CMK (cell line): ENCODE data around the gene SH3RF3.

Source experiments
- DNase-seq: peaks from one replicate; pipeline ENCODE4 v3.0.0-alpha.2; 2010; ENCODE audit warnings: low read depth

SH3RF3 gene

GRCh38 chr2:109340381-109340780 is 211.4 kb downstream of the SH3RF3 start:
- no peak for DNase-seq

DNA sequence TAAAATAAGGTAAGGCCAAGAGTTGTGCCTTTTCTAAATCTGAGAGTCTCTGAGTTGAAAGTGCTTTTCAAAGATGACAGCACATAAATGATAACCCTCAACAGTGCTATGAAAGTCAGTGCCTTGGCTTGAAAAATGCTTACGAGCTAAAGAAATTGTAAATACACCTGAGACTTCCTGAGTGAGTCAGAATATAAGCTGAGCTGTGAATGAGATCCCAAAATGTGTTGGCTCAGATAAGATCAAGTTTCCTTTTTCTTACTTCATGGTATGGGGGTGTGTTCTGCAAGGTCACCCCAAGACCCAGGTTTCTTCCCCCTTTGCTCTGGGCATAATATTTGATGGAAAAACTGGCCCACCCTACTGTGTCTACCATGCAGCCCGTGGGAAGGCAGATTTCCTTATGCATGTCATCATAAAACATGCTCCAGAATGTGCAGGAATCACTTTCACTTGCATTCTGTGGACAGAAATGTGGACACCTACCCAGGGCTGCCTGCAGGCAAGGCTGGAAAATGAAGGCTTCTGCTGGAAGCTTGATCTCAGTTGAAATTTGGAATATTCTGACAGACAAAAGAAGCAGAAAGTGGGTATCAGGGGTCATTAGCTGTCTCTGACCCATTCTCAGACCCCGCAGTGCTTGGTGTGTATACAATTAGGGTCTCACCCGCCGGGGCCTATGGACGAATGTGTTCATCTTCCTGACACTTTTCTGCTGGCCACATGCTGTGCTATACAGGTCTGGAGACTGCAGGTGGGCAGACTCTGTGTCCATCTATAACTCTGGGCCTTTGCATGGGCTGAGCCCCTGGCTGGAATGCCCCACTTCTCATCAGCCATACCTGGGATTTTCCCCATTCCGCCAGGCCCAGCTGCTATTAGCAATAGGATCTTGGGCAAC is 212.6 kb downstream of the SH3RF3 start:
- DNase-seq: no peak

- DNase-seq: no peak
Observed at GRCh38 chr2:109342256-109342850, 213.3 kb downstream of the SH3RF3 start.

GRCh38 chr2:109342930-109343329 is 213.9 kb downstream of the SH3RF3 start:
- no peak for DNase-seq

- no peak for DNase-seq
Observed at GRCh38 chr2:109343460-109343859, 214.5 kb downstream of the SH3RF3 start.

- DNase-seq: no peak
Observed at GRCh38 chr2:109344270-109344805, 215.3 kb downstream of the SH3RF3 start.

DNA sequence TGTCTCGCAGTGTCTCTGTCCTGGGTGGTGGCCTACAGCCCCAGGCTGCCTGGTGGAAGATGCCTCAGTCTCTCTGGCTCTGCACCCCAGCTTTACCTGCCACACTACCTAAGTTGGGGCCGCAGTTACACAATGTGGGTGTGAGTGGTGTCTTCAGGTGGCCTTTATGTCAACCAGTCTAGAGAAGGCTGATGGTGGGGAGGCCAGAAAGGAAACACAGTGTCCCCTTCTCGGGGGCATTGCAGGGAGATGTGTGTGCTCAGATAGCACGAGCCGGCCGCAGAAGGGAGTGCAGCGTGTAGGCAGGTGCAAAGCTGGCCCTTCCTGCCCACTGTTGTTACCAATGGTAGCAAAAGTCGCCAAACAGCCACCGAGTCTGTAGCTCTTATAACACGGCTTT is 216.1 kb downstream of the SH3RF3 start:
- no peak for DNase-seq

DNA sequence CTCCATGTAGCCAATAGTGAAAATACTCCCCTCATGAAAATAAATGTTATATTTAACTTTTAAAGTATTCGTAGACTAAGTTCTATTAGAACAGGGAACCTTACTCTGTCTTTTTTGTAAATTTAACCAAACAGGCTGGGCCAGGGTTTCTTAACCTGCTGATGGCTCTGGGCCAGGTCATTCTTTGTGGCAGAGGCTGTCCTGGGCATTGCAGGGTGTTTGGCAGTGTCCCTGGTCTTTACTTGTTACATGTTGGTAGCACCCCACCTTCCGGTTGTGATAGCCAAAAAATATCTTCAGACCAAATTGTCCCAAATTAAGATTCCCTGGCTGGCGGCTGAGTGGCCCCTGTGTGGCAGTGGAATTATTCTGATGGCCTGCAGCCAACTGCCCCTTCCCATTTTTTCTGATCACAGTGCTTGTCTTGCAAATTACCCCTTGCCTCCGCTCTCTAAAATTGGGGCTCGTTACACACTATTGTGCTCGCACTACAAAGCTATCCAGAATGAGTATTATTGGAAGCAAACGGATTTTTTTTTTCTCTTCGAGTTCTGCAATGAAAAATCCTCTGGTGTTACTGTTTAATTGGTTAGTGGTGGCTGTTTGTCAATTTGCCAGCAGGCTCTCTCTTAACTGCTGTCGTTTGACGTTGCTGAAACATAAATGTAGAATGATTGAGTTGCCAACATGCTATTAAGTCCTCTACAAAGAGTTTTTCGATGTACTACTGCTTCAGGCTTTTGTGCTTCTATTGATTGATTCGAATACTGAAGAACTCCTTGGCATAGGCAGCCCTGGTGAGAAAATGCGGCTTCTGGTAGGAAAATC is 216.9 kb downstream of the SH3RF3 start:
- no peak for DNase-seq

GRCh38 chr2:109346601-109347228 is 217.7 kb downstream of the SH3RF3 start:
- no peak for DNase-seq

DNA sequence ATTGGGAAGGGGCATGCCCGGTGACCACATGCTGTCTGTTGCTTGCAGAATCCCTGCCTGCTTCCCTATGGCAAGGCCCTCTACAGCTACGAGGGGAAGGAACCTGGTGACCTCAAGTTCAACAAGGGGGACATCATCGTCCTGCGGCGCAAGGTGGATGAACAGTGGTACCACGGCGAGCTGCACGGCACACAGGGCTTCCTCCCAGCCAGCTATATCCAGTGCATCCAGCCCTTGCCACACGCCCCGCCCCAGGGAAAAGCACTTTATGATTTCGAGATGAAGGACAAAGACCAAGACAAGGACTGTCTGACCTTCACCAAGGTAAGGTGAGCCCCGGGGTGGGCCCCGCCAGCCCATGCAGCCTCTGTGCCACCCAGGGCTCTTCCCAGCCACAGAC is 218.6 kb downstream of the SH3RF3 start:
- no peak for DNase-seq

- DNase-seq: no peak
Observed at GRCh38 chr2:109348190-109348589, 219.2 kb downstream of the SH3RF3 start.

- no peak for DNase-seq
Observed at GRCh38 chr2:109348671-109349502, 219.9 kb downstream of the SH3RF3 start.

GRCh38 chr2:109349503-109350465 is 220.8 kb downstream of the SH3RF3 start:
- no peak for DNase-seq

GRCh38 chr2:109350526-109350925 is 221.5 kb downstream of the SH3RF3 start:
- no peak for DNase-seq

DNA sequence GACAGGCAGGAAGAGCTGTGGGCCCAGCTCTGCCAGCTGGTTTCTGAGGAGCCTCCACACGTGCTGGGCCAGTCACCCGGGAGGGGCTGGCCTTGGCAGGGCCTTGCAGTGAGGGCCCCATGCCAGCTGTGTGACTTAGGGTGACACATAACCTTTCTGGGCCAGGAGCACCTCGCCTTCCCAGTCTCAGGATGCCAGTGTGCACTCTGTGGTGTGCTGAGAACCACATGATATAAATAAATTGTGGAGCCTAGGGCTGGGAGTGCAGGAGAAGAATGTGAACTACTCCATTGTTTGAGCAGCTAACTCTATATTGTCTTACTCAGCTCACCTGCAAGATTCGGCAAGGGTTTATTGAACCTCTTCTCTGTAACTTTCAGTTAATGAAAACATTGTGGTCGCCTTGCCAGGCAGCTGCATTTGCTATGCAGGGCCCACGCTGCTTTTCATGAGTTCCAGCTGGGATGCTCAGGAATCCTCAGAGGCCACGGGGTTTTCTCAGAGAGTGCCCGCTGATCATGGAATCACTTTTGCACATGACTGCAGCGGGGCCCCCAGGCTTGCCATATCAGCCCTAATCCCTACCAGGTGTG is 222.3 kb downstream of the SH3RF3 start:
- DNase-seq: no peak

GRCh38 chr2:109352056-109352897 is 223.3 kb downstream of the SH3RF3 start:
- DNase-seq: no peak

DNA sequence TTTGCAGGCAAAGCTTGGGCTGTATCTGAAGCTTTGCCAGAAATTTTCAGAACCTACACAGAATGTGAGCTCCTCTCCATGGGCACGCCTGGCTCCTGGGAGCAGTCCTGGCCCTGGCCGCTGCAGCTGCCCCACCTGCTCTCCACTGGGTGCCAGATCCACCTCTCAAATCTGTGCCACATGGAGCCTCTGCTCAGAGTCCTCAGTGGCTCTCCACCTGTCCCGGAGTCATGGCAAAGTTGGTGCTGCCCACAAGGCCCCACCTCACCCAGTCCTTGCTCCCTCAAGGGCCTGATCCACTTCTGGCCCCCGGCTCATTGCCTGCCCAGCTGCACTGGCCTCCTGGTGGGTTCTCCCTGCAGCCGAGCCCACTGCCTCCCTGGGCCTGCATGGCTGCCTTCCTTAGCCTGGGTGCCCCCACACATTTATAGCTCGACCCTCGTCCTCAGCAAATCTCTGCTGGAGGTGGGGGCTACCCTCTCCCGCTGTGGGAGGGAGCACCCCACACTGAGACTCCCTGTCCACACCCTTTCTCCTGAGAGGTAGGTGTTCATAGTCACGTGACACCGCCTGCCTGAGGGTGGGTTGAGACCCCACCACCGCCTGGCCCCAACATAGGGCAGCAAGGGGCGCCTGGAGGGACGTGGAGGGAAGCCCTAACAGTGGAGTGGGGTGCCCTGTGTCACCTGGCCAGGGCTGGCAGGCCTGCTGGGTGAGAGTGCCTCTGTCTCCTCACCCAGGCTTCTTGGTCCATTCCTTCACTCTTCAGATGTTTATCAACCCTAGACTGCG is 224.1 kb downstream of the SH3RF3 start:
- DNase-seq: no peak
